Ramos (cell line): ENCODE data around the gene RAB12.

ENCODE experiments used
- in situ Hi-C: fragments of 300-500 bp; cut with MboI; formaldehyde crosslinking; loops from one replicate; pipeline ENCODE4 v1.14.3; 2022; ENCODE audit warnings: low sequenced_read_pairs; ENCODE audit not compliant: unreplicated experiment

The RAB12 gene

GRCh38 chr18:8673256-8674209 lies 64.3 kb downstream of the RAB12 start:
- in situ Hi-C loops, result no loop called here

- in situ Hi-C loops, result no loop called here
These were observed 65.8 kb downstream of the RAB12 start for GRCh38 chr18:8675057-8675456.

- in situ Hi-C loops, result no loop called here
These were observed 72.0 kb downstream of the RAB12 start for GRCh38 chr18:8681196-8681595.

GRCh38 chr18:8684577-8684976 lies 75.3 kb downstream of the RAB12 start:
- in situ Hi-C loops, result no loop called here

- in situ Hi-C loops, result no loop called here
These were observed 76.1 kb downstream of the RAB12 start for GRCh38 chr18:8685141-8685913.

- in situ Hi-C loops, result no loop called here
These were observed 76.6 kb downstream of the RAB12 start for GRCh38 chr18:8685914-8686216.

- in situ Hi-C loops, result no loop called here
These were observed 77.4 kb downstream of the RAB12 start for GRCh38 chr18:8686611-8687010.

- in situ Hi-C loops, result no loop called here
These were observed 79.1 kb downstream of the RAB12 start for GRCh38 chr18:8688216-8688800.

GRCh38 chr18:8688816-8689215 lies 79.6 kb downstream of the RAB12 start:
- in situ Hi-C loops, result no loop called here
